Liver (tissue), 9 donors: ENCODE data around the gene HARS1. TPM values are rescaled to one million over a fixed set of nuclear protein-coding genes. Genes with fewer than 3 reads are reported as not detected.
"Not testable (repeated sequence)": the region's sequence is repeated elsewhere in the genome, so short reads cannot be mapped to it uniquely, and the experiment has no call there.

Source experiments
- DNase-seq: peaks from one replicate; pipeline ENCODE4 v3.0.0-alpha.2; 2017; ENCODE audit warnings: low spot score
- H3K27ac ChIP-seq, 2 donors: one replicate each; pipeline ENCODE4 v1.7.0; 2013; ENCODE audit warnings: inconsistent platforms in 2 of 2, low read length in 2 of 2, control low read depth in 1 of 2, low read depth in 1 of 2, mild to moderate bottlenecking in 1 of 2
- H3K27me3 ChIP-seq, 4 donors: one replicate each; pipeline versions ENCODE4 v1.6.1 to v1.7.0; 2013; ENCODE audit warnings: low read length in 3 of 4, inconsistent platforms in 1 of 4, mild to moderate bottlenecking in 1 of 4, moderate library complexity in 1 of 4; ENCODE audit not compliant: control insufficient read depth in 4 of 4, insufficient read depth in 4 of 4
- H3K36me3 ChIP-seq, 4 donors: one replicate each; pipeline versions ENCODE4 v1.6.1 to v1.7.0; 2013; ENCODE audit warnings: low read length in 3 of 4, mild to moderate bottlenecking in 3 of 4, low read depth in 1 of 4, moderate library complexity in 1 of 4; ENCODE audit not compliant: control insufficient read depth in 4 of 4, insufficient read depth in 3 of 4
- H3K4me1 ChIP-seq, 4 donors: one replicate each; pipeline versions ENCODE4 v1.6.1 to v1.7.0; 2013; ENCODE audit warnings: low read length in 3 of 4, mild to moderate bottlenecking in 3 of 4, moderate library complexity in 1 of 4; ENCODE audit not compliant: control insufficient read depth in 4 of 4, insufficient read depth in 4 of 4
- H3K4me3 ChIP-seq, 3 donors: one replicate each; pipeline versions ENCODE4 v1.6.1 to v1.7.0; 2013; ENCODE audit warnings: low read length in 3 of 3, control low read depth in 1 of 3, low read depth in 1 of 3, mild to moderate bottlenecking in 1 of 3
- H3K9ac ChIP-seq, 2 donors: one replicate each; pipeline ENCODE4 v1.7.0; 2013; ENCODE audit warnings: low read length in 2 of 2, mild to moderate bottlenecking in 2 of 2, moderate library complexity in 2 of 2, control low read depth in 1 of 2, low read depth in 1 of 2
- H3K9me3 ChIP-seq, 4 donors: one replicate each; pipeline versions ENCODE4 v1.6.1 to v1.7.0; 2013; ENCODE audit warnings: low read length in 3 of 4; ENCODE audit not compliant: control insufficient read depth in 4 of 4
- EGR1 ChIP-seq, 2 donors: IDR thresholded peaks; 2 replicates each; pipeline ENCODE4 v1.6.1; 2016 to 2018; ENCODE audit warnings: antibody characterized with exemption in 2 of 2, low read depth in 2 of 2
- FOXA1 ChIP-seq: IDR thresholded peaks from 2 replicates; pipeline ENCODE4 v1.6.1; 2016; ENCODE audit warnings: antibody characterized with exemption
- GABPA ChIP-seq, 2 donors: IDR thresholded peaks in 1 of 2; conservative IDR thresholded peaks in 1 of 2; 2 replicates each; pipeline ENCODE4 v1.6.1; 2016; ENCODE audit warnings: antibody characterized with exemption in 2 of 2, mild to moderate bottlenecking in 1 of 2, moderate library complexity in 1 of 2
- HNF4A ChIP-seq, 2 donors: conservative IDR thresholded peaks; 2 replicates each; pipeline ENCODE4 v1.6.1; 2016; ENCODE audit warnings: antibody characterized with exemption in 2 of 2, mild to moderate bottlenecking in 2 of 2
- HNF4G ChIP-seq: IDR thresholded peaks from 2 replicates; pipeline ENCODE4 v1.6.1; 2016; ENCODE audit warnings: antibody characterized with exemption
- JUND ChIP-seq, 2 donors: IDR thresholded peaks; 2 replicates each; pipeline ENCODE4 v1.6.1; 2016; ENCODE audit warnings: antibody characterized with exemption in 2 of 2
- RXRA ChIP-seq, 2 donors: IDR thresholded peaks; 2 replicates each; pipeline ENCODE4 v1.6.1; 2017 to 2018; ENCODE audit warnings: antibody characterized with exemption in 2 of 2, mild to moderate bottlenecking in 1 of 2
- WGBS: extraction: QIAGEN DNeasy Blood & Tissue Kit; methylation state at CpG from one replicate; pipeline ENCODE4 v1.1.7; 2013; 5-methylcytosine and 5-hydroxymethylcytosine counted together
- polyA plus RNA-seq, 2 donors: library from polyadenylated mRNA; stranded (reverse) in 1 of 2; unstranded in 1 of 2; fragments of 200-250 nt in 1 of 2; fragments of >200 nt in 1 of 2; fragmentation: Nextera tagmentation in 1 of 2; extraction: Ambion mirVana in 1 of 2; gene quantifications; one replicate each; pipeline versions ENCODE4 v1.2.1 to v1.2.3, GENCODE V29; 2013 to 2015
- total RNA-seq, 2 donors: library from RNA; depleted of rRNA; stranded (reverse); fragments of >200 nt; gene quantifications; one replicate each; pipeline ENCODE4 v1.2.3, GENCODE V29; 2014
- TF ChIP-seq, protein P1 (sequence below): IDR thresholded peaks from 2 replicates; pipeline ENCODE4 v1.6.1; 2016; ENCODE audit warnings: antibody characterized with exemption
- TF ChIP-seq, protein P2 (sequence below): IDR thresholded peaks from 2 replicates; pipeline ENCODE4 v1.6.1; 2016; ENCODE audit warnings: antibody characterized with exemption
- TF ChIP-seq, protein P3 (sequence below): IDR thresholded peaks from 2 replicates; pipeline ENCODE4 v1.6.1; 2016; ENCODE audit warnings: antibody characterized with exemption, mild to moderate bottlenecking
- TF ChIP-seq, protein P4 (sequence below): fragments of 150-350 bp; IDR thresholded peaks from 2 replicates; pipeline ENCODE4 v1.5.1; 2017; ENCODE audit warnings: improper control_type of control experiment, low read depth, low read length; ENCODE audit not compliant: missing input control
- TF ChIP-seq, protein P5 (sequence below): IDR thresholded peaks from 2 replicates; pipeline ENCODE4 v1.6.1; 2016; ENCODE audit warnings: antibody characterized with exemption
- donor health status: healthy.
- donor health status: healthy.
- donor health status: healthy.
- donor health status: healthy.
- donor health status: healthy.

The HARS1 gene
- total and polyA plus RNA-seq, 4 donors, result 31.2 to 57.1 (median 37.3) TPM

DNA sequence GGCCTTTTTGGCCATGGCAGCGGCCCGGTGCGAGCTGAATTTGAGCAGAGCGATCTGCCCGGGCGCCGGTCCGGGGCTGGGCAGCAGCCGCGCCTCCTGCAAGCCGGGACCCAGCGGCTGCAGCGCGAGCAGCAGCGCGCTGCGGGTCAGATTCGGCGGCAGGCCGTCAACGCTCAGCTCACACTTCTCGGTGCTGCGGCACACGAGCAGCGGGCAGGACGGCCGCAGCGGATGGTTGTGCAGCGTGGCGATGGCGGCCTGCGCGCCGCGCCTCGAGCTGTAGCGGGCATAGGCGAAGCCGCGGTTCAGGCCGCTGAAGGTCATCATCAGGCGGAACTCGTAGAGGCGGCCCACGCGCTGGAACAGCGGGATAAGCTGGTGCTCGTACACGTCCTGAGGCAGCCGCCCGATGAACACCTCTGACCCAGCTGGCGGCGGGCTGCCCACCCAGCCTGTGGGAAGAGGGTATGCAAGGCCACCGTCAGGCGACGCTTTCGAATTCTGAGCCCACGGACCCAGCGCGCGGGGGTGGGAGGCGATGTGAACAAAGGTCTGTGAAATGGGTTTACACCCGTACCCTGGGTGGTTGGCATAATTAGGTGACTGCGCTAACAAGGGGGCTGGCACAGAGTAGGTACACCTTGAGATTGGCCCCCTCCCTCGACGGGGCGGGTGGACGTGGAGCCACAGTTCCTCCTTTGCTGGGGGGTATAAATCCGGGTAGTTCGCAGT is 18.5 kb downstream of the HARS1 start:
- Histone ChIP-seq H3K9ac (no peak overlapping the region), H3K4me1 (peaks cover 0 to 1% (median 0%) of the 10 kb centered on the region in 4 donors), H3K27me3 (no peaks in the 10 kb centered on the region), H3K9me3 (no peaks in the 10 kb centered on the region), H3K36me3 (peaks cover 9 to 69% (median 44%) of the 10 kb centered on the region in 4 donors), H3K4me3 (peak overlapping the region in 1 of 3 donors; percentile 8), H3K27ac (no peak overlapping the region)
- WGBS, result 53% methylated on average over 70 of the region's 70 CpGs
- DNase-seq, result no peak
- no peak for TF ChIP-seq JUND (IDR thresholded peaks at IDR 0.05)

DNA sequence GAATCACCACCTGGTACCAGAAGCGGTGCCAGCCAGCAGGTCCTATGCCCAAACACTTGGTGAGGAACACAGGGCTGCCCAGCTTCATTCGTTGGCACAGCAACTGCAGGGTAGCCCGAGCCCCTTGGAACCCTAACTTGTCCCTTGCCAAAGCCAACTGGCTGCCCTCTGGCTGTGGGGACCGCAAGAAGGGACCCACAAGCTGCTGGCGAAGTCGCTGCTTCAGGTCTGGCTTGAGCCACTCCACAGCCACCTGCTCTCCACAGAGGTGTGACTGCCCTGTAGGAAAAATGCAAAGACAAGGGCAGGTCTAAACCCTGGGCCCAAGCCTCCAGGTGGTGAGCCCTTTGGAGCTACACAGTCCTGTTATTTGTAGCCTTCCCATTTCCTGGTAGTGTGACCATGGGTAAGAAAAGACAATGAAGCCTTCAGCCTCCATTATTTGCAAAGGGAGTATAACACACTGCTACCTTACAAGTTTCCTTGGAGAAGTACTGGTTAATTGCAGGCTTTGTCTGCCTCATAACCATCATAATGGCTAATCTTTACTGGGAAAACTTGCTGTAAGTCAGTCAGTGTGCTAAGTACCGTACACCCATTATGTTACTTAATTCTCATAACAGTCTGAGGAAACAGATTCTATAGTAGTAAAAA is 19.6 kb downstream of the HARS1 start:
- Histone ChIP-seq H3K4me1 (peaks cover 0 to 1% (median 0%) of the 10 kb centered on the region in 4 donors), H3K9ac (no peak overlapping the region), H3K36me3 (peaks cover 9 to 59% (median 40%) of the 10 kb centered on the region in 4 donors), H3K4me3 (no peak overlapping the region), H3K9me3 (no peaks in the 10 kb centered on the region), H3K27ac (no peak overlapping the region), H3K27me3 (no peaks in the 10 kb centered on the region)
- DNase-seq, result no peak
- TF ChIP-seq EGR1 (IDR thresholded peaks at IDR 0.05; ENCODE audit: low read depth in 2 of 2) (no peak), HNF4G (no peak), GABPA (IDR thresholded peaks at IDR 0.05 in 1 of 2, conservative IDR thresholded peaks at IDR 0.05 in 1 of 2) (no peak), RXRA (IDR thresholded peaks at IDR 0.05) (no peak), FOXA1 (no peak), JUND (IDR thresholded peaks at IDR 0.05) (no peak), HNF4A (conservative IDR thresholded peaks at IDR 0.05) (no peak)
- TF ChIP-seq, protein P1, sequence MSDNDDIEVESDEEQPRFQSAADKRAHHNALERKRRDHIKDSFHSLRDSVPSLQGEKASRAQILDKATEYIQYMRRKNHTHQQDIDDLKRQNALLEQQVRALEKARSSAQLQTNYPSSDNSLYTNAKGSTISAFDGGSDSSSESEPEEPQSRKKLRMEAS, result no peak
- TF ChIP-seq, protein P2, sequence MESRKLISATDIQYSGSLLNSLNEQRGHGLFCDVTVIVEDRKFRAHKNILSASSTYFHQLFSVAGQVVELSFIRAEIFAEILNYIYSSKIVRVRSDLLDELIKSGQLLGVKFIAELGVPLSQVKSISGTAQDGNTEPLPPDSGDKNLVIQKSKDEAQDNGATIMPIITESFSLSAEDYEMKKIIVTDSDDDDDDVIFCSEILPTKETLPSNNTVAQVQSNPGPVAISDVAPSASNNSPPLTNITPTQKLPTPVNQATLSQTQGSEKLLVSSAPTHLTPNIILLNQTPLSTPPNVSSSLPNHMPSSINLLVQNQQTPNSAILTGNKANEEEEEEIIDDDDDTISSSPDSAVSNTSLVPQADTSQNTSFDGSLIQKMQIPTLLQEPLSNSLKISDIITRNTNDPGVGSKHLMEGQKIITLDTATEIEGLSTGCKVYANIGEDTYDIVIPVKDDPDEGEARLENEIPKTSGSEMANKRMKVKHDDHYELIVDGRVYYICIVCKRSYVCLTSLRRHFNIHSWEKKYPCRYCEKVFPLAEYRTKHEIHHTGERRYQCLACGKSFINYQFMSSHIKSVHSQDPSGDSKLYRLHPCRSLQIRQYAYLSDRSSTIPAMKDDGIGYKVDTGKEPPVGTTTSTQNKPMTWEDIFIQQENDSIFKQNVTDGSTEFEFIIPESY, result no peak
- TF ChIP-seq, protein P3, sequence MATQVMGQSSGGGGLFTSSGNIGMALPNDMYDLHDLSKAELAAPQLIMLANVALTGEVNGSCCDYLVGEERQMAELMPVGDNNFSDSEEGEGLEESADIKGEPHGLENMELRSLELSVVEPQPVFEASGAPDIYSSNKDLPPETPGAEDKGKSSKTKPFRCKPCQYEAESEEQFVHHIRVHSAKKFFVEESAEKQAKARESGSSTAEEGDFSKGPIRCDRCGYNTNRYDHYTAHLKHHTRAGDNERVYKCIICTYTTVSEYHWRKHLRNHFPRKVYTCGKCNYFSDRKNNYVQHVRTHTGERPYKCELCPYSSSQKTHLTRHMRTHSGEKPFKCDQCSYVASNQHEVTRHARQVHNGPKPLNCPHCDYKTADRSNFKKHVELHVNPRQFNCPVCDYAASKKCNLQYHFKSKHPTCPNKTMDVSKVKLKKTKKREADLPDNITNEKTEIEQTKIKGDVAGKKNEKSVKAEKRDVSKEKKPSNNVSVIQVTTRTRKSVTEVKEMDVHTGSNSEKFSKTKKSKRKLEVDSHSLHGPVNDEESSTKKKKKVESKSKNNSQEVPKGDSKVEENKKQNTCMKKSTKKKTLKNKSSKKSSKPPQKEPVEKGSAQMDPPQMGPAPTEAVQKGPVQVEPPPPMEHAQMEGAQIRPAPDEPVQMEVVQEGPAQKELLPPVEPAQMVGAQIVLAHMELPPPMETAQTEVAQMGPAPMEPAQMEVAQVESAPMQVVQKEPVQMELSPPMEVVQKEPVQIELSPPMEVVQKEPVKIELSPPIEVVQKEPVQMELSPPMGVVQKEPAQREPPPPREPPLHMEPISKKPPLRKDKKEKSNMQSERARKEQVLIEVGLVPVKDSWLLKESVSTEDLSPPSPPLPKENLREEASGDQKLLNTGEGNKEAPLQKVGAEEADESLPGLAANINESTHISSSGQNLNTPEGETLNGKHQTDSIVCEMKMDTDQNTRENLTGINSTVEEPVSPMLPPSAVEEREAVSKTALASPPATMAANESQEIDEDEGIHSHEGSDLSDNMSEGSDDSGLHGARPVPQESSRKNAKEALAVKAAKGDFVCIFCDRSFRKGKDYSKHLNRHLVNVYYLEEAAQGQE, result no peak
- TF ChIP-seq, protein P4, sequence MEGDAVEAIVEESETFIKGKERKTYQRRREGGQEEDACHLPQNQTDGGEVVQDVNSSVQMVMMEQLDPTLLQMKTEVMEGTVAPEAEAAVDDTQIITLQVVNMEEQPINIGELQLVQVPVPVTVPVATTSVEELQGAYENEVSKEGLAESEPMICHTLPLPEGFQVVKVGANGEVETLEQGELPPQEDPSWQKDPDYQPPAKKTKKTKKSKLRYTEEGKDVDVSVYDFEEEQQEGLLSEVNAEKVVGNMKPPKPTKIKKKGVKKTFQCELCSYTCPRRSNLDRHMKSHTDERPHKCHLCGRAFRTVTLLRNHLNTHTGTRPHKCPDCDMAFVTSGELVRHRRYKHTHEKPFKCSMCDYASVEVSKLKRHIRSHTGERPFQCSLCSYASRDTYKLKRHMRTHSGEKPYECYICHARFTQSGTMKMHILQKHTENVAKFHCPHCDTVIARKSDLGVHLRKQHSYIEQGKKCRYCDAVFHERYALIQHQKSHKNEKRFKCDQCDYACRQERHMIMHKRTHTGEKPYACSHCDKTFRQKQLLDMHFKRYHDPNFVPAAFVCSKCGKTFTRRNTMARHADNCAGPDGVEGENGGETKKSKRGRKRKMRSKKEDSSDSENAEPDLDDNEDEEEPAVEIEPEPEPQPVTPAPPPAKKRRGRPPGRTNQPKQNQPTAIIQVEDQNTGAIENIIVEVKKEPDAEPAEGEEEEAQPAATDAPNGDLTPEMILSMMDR, result no peak
- TF ChIP-seq, protein P5, sequence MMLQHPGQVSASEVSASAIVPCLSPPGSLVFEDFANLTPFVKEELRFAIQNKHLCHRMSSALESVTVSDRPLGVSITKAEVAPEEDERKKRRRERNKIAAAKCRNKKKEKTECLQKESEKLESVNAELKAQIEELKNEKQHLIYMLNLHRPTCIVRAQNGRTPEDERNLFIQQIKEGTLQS, result no peak
- 92% methylated on average over 6 of the region's 7 CpGs for WGBS

DNA sequence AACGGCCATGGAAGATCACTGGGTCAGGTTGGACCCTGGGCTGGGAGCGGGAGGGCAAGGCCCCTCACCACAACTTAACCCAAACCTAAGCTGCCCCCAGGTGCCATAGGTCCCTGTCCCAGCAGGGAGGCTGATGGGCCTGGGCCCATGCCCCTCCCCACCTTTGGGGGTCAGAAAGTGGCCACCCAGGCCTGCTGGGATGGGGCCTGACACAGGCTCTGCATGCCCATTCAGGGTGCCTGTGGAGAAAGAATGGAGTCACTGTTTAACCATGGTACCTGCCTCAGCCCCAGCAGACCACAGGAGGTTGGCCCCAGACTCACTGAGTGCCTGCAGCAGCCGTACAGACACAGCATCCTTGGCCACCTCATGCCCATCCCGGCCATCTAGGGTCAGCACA is 20.1 kb downstream of the HARS1 start:
- H3K9me3 ChIP-seq, H3K4me1 ChIP-seq, H3K9ac ChIP-seq, H3K27ac ChIP-seq, H3K4me3 ChIP-seq, DNase-seq, H3K27me3 ChIP-seq: not testable (repeated sequence)
- 98% methylated on average over 4 of the region's 4 CpGs for WGBS
- peaks cover 7 to 54% (median 34%) of the 10 kb centered on the region in 4 donors for H3K36me3 ChIP-seq
